Measurements from ENCODE around the gene STARD3.
"Not testable (repeated sequence)": the region's sequence is repeated elsewhere in the genome, so short reads cannot be mapped to it uniquely, and the experiment has no call there.

Gene STARD3

DNA sequence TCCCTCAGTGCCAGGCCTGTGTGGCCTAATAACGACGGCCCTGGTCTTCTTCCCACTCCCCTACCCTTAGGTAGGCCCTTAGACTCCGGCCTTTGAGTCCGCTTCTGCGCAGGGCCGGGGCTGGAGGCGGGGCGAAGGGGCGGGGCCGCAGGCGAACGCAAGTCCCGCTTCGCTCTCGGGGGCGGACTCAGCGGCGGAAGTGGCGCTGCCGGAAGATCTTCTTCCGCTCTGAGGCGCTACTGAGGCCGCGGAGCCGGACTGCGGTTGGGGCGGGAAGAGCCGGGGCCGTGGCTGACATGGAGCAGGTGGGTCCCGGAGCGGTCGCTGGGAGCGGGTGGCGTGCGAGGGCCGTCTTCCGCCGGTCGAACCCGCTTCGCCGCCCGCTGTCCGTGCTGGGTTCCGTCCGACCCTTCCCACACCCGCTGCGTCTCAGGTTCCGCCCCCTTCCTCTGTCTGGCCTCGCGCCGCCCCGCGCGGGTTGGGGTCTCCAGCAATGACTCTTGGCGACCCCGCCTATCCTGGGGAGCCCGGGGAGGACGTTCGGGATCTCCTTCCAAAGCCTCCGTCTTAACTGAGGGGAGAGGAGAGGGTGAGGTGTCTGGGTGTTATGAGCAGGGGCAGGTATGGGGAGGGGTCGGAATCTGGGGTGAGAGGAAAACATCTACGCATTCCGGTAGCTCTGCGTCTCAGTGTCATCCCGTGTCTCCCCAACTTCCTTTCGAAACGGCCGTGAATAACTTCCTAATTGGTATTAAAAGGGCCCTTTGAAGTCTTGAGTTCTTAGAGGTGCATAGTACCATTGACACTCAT is at the start of gene STARD3:
STARD3 (plus strand) TSS at position 218 of the 810 bp plus-strand sequence. CDS start 16,388 bp downstream, outside the sequence.
- peak; percentile 93 for DNase-seq

DNA sequence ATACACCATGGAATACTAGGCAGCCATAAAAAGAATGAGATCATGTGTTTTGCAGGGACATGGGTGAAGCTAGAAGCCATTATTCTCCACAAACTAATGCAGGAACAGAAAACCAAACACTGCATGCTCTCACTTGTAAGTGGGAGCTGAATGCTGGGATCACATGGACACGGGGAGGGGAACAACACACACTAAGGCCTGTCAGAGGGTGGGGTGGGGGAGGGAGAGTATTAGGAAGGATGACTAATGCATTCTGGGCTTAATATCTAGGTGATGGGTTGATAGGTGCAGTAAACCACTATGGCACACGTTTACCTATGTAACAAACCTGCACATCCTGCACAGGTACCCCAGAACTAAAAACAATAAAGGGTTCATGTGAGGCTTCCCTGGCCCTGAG is 46.8 kb upstream of the STARD3 start:
- DNase-seq: not testable (repeated sequence)

GRCh38 chr17:39591958-39592954 is 44.7 kb upstream of the STARD3 start:
- no peak for DNase-seq

DNA sequence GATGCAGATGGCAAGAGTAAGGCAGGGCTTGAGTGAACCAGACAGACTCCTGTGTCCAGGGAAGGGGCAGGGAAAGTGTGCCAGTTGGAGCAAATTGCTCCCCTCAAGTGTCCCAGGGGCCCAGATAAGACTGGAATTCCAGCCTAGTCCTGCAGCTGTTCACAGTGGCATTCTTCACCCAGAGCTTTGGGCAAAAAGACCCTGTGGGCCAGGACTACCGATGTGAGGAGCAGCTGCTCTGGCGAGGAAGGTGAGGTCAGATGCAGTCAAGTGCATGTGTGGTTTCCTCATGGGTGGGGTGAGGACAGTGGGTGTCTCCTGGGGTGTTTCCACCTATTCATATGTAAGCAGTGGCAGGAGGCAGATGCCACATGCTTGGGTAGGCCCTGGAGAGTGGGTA is 43.6 kb upstream of the STARD3 start:
- no peak for DNase-seq

GRCh38 chr17:39595294-39595693 is 41.6 kb upstream of the STARD3 start:
- no peak for DNase-seq

GRCh38 chr17:39595928-39596510 is 40.9 kb upstream of the STARD3 start:
- no peak for DNase-seq

DNA sequence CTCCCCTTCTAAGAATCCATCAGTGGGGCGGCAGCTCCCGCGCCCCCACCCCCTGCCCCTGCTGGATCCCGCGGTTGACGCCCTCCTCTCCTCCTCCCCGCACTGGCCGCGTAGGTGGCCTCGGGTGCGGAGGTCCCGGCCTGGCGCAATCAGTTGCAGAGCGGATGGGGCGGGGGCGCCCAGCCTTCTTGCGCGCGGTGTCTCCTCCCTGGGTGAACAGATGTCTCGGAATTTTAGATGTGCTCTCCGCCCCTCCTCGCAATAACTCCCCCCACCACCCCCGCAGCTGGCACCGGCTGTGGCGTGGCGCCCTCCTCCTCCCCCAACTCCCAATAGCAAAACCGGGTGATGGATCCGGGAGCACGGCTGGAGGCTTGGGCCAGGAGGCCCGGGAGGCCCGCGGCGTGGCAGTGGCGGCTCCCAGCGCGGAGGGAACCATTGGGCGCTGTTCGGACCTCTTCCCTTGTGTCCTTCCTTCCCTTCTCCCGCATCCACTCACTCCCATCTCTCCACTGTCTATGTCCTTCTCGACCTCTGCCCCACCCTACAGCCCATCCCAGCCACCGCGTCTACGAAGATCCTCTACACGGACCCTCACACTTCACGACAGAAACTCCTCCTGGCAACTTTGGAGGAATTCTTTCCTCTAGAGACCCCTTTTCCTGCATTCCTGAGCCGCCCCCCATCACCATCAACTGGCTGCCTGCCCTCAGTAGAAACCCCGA is 40.2 kb upstream of the STARD3 start:
- no peak for DNase-seq

- DNase-seq: no peak
These were observed 39.4 kb upstream of the STARD3 start for GRCh38 chr17:39597372-39598046.

GRCh38 chr17:39598047-39598481 is 38.9 kb upstream of the STARD3 start:
- no peak for DNase-seq

- no peak for DNase-seq
These were observed 38.3 kb upstream of the STARD3 start for GRCh38 chr17:39598630-39599003.

DNA sequence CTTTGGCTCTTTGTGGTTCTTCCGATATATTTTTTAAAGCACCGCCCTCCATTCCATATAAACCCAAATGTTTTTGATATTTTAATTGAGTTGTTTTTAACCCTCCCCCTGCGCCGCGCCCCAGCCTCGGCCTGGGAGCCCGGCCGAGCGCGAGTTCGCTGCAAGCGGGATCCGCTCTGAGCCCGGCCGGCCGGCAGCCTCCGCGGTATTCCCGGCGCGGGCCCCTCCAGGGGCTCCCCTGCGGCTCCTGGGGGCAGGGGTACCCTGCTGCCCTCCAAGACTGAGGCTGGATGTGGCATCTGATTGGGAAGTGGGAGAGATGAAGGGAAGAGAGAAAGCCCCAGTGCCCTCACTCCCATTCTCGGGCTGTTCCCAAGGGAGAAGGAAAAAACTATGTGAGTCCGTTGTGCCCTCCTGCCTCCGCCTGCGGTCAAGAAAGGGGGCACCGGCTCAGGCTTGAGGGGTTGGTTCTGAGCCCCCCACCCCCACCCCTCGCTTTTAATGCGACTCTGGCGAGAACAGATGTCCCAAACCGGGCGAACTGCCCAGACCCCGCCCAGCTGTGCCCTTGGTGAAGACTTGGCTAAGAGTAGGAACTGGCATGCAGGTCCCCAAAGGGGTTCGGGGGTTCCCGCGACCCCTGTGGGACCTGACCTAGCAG is 37.8 kb upstream of the STARD3 start:
- DNase-seq: no peak

DNA sequence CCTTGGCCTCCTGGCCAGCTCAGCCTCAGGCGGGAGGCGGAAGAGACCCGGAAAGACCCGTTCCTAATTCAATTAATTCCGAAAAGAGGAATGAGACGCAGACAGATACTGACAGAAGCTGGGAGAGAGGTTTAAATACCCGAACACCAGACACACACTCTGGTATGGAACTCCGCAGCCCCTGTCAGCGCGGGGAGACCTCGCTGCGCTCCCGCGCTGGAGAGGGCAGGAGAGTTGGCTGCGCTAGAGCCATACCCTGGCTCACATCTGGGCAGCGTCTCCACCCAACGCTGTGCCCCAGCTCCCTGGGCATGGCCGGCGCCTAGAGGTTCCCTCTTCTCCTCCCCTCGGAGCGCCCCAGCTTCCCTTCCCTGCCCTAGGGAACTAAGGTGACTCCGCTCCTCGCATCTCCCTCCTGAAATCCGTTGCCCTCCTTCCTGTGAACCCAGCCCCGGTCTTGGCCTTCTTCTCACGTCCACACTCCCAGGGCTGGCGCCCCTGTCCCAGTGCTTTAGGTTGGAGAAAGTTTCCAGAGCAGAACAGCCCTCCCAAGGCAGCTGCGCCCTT is 37.2 kb upstream of the STARD3 start:
- DNase-seq: no peak

DNA sequence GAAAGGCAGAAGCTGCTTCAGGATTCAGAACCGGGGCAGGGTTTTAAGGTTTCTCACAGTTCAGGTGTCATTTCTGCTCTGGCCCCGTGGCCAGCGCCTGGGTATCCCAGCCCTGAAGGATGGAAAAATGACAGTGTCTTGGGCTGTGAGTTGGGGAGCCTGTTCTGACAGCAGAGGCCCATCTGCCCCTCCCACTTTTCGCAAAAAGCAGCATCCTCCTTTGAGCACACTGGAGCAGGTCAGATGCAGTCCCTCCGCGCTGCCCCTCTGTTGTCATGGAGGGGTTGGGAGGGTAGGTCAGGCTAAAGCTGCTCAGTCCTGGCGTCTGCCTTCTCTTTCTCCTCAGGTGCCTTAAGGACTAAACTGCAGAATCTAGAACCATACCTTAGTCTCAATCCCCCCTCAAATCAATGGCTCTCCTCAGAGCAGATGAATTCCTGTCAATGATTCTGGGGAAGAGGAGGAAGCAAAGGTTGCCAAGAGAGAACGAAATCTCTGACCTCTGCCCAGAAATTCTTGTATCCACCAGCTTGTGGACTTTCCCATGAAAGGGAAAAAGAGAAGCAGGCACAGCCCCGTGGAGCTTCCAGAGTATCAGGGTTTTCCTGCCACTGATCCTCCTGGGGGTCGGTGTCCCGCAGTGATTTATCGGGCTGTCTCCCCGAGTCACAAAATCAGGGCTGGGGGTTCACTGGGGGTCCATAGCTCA is 36.5 kb upstream of the STARD3 start:
- no peak for DNase-seq

DNA sequence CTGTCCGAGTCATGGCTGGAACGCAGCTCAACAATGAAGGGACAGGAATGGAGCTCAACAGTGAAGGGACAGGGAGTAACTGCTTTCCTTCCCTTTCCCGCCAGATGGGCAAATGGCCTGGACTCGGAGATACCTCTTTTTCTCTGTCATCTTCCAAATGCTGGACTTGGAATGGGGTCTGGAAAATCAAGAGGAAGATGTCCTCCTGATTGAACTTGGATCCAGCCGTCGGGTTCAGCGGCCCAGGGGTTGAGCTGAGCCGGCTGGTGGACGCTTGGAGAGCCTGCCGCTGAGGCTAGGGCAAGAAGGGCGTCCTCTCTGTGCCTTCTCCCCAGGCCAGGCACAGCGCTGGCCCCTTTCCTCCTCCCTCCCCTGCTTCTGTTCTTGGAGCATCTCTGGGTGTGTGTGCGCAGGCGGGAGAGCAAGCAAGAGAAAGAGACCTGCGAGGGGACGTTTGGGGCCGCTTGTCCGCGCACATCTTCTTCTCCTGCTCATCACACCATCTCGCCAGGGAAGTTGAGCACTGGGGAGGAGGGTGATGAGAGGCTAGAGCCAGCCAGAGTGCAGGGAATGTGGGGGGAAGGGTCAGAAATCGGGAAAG is 35.8 kb upstream of the STARD3 start:
- DNase-seq: no peak

GRCh38 chr17:39601758-39602532 is 35.0 kb upstream of the STARD3 start:
- DNase-seq: no peak

- no peak for DNase-seq
These were observed 34.2 kb upstream of the STARD3 start for GRCh38 chr17:39602533-39603303.

- DNase-seq: no peak
These were observed 33.5 kb upstream of the STARD3 start for GRCh38 chr17:39603304-39604016.
